GM12891 (cell line): ENCODE results near the gene ZBTB20.
"Not testable (repeated sequence)": the region's sequence is repeated elsewhere in the genome, so short reads cannot be mapped to it uniquely, and the experiment has no call there.

Experiments used
- DNase-seq: peaks from one replicate; pipeline ENCODE4 v3.0.0; 2011; ENCODE audit warnings: low spot score; ENCODE audit not compliant: insufficient read length
- FAIRE-seq: peaks from 2 replicates; lab custom pipeline; 2011; peaks lifted over from hg19 to GRCh38; lab: Jason Lieb, UNC
- PAX5 ChIP-seq: IDR thresholded peaks from 2 replicates; pipeline ENCODE4 v1.6.1; 2011; ENCODE audit warnings: low read length, moderate library complexity, mild to moderate bottlenecking; ENCODE audit not compliant: insufficient read depth, severe bottlenecking
- POLR2A ChIP-seq: IDR thresholded peaks from 2 replicates; pipeline ENCODE4 v1.6.1; 2011; ENCODE audit warnings: low read depth, low read length, control low read depth
- POLR2AphosphoS5 ChIP-seq: IDR thresholded peaks from 2 replicates; pipeline ENCODE4 v1.6.1; 2011; ENCODE audit warnings: low read depth, low read length, control low read depth
- POU2F2 ChIP-seq: IDR thresholded peaks from 2 replicates; pipeline ENCODE4 v1.6.1; 2011; ENCODE audit warnings: low read depth, mild to moderate bottlenecking, control low read depth, low read length, moderate library complexity
- SPI1 ChIP-seq: IDR thresholded peaks from 2 replicates; pipeline ENCODE4 v1.6.1; 2011; ENCODE audit warnings: low read depth, low read length, control low read depth
- TAF1 ChIP-seq: IDR thresholded peaks from 2 replicates; pipeline ENCODE4 v1.6.1; 2011; ENCODE audit warnings: low read depth, low read length, control low read depth

Gene ZBTB20

GRCh38 chr3:114834175-114834940 lies 312.7 kb downstream of the ZBTB20 start:
- DNase-seq: no peak
- TF ChIP-seq TAF1 (no peak), POU2F2 (no peak), SPI1 (no peak), POLR2A (no peak), POLR2AphosphoS5 (no peak), PAX5 (no peak)
- FAIRE-seq: no peak

DNA sequence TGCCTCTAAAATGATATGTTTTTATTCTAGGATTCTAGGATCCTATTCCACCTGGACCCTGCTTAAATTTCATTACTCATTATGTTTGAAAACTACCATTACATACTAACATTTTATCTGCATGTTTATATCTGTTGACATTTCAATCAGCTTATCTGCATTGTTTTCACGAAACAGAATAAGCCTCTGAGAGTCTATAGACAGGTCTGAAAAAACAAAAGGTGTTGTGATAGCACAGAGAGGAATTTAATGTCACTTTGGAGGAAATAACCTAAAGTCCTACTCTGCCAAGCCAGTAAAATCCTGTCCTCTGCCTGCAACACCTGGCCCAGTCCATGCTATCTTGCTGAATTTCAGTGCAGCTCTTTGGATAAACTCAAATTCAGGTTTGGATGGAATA lies 315.2 kb downstream of the ZBTB20 start:
- FAIRE-seq: no peak

GRCh38 chr3:114830652-114831051 lies 316.4 kb downstream of the ZBTB20 start:
- DNase-seq: no peak
- FAIRE-seq: no peak
- no peak for TF ChIP-seq POLR2AphosphoS5
- TF ChIP-seq PAX5: no peak
- TF ChIP-seq SPI1: no peak
- no peak for TF ChIP-seq POLR2A
- no peak for TF ChIP-seq POU2F2
- no peak for TF ChIP-seq TAF1

More for the DNA sequence above, 315.2 kb downstream of the ZBTB20 start:
- no peak for DNase-seq
- TF ChIP-seq PAX5 (no peak), POU2F2 (no peak), POLR2AphosphoS5 (no peak), SPI1 (no peak), POLR2A (no peak), TAF1 (no peak)

DNA sequence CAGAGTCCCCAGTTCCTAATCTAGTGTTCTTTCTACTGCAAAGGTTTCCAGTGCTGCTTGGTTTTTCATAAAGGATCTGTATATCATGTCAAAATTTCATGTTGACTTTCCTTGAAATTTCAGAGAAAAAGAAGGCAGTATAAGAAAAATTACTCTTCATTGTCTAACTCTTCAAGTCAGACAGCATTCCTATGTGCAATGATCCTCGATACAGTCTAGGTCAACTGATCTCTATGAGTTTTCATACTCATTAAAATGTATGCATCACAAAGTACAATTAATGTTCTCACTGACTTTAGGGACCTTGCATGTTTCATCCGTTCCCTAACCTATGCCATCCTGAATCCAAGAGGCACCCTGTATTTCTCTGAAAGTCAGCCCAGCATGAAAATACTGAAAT lies 317.3 kb downstream of the ZBTB20 start:
- DNase-seq (no peak), FAIRE-seq (no peak)
- TF ChIP-seq SPI1 (no peak), PAX5 (no peak), TAF1 (no peak), POLR2AphosphoS5 (no peak), POLR2A (no peak), POU2F2 (no peak)

GRCh38 chr3:114827495-114827894 lies 319.6 kb downstream of the ZBTB20 start:
- FAIRE-seq (no peak), DNase-seq (no peak)
- no peak for TF ChIP-seq POLR2A
- no peak for TF ChIP-seq POU2F2
- TF ChIP-seq TAF1: no peak
- TF ChIP-seq PAX5: no peak
- TF ChIP-seq POLR2AphosphoS5: no peak
- TF ChIP-seq SPI1: no peak

GRCh38 chr3:114824014-114824413 lies 323.1 kb downstream of the ZBTB20 start:
- FAIRE-seq: no peak
- TF ChIP-seq POLR2AphosphoS5 (no peak), TAF1 (no peak), PAX5 (no peak), POLR2A (no peak), POU2F2 (no peak), SPI1 (no peak)
- DNase-seq: no peak

DNA sequence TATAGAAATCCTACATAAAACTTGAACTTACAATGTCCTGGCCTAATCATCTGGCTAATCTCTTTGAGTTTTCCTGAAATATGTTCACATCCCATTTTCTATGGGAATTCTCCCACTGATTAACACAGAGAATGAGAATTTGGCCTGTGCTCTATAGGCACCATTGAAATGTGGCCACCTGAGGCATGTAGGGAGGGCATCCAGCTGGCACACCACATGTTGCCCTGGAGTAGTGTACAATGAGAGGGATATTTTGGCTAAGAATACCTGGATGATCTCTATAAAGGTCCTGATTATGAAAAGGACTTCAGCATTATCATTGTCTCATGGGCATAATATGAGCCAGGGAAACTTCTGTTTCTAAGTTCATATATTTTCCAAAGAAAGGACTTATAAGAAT lies 324.0 kb downstream of the ZBTB20 start:
- DNase-seq (no peak), FAIRE-seq (no peak)
- TF ChIP-seq TAF1 (no peak), SPI1 (no peak), POU2F2 (no peak), POLR2AphosphoS5 (no peak), POLR2A (no peak), PAX5 (no peak)

DNA sequence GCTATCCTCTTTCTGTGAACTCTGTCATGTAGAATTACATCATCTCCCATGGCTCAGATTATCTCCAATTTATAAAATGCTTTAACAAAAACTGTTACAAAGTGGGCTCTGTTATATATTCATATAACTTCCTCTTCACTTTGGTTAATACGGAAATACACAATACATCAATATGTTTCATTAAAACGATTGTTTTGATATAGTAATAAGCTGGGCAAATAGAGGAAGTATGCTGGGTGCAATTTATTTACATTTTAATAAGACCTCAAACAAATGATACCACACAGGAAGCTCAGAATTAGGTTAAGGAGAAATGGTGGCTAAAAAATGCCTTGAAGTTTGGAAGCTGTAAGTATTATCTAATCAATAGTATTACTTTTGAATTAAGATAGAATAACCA lies 331.0 kb downstream of the ZBTB20 start:
- FAIRE-seq: no peak
- no peak for DNase-seq
- TF ChIP-seq POLR2AphosphoS5: no peak
- no peak for TF ChIP-seq TAF1
- no peak for TF ChIP-seq SPI1
- no peak for TF ChIP-seq PAX5
- TF ChIP-seq POU2F2: no peak
- TF ChIP-seq POLR2A: no peak

GRCh38 chr3:114812541-114813238 lies 334.4 kb downstream of the ZBTB20 start:
- not testable (repeated sequence) for DNase-seq, FAIRE-seq
